Urothelium cell line (cell line): ENCODE measurements around the gene RPS6KA2.

Source experiments
- DNase-seq: peaks from one replicate; pipeline ENCODE4 v3.0.0; 2011; ENCODE audit warnings: low spot score, mixed read lengths
- FAIRE-seq: peaks from 2 replicates; lab custom pipeline; 2011; peaks lifted over from hg19 to GRCh38; lab: Jason Lieb, UNC

RPS6KA2 gene

DNA sequence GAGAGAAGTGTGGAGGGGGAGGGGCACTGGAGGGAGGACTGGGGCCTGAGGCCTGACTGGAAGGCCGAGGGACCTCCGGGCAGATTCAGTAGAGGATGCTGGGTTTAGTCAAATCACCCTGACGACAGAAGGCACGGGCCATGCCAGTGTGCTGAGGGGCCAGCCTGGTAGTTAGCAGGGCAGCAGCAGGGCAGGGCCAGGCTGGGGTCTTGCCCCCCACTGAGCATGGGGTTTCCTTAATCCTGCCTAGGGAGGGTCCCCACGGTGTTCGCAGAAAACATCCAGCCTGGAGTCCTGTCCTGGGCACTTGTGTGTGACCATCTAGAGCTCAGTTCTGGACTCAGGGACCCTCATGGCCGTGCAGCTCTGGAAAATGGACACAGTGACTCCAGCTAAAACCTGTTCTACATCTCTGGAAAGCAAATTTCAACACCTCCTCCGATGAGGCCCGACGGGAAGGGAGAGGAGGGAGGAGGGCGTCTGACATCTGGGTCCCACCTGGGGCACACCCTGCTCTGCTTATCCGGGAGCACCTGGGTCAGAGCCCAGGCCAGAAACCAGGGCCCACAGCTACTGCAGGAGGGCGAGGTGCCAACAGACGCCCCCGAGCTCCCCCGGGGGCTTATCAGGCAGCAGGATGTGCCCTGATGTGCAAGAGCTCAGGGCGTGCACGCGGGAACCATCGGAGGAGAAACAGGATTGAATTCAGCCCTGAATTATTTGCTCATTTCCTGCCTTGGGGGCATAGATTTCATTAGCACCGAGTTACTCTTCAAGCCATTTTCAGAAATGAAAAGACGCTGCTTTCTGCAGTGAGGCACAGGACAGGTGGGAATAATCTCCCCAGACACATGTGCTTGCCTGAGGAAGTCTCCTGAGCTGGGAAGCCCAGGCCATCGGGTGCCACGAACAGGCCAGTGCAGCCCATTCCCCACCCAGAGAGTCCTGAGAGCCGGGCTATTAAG is 166.3 kb downstream of the RPS6KA2 start:
- DNase-seq (no peak), FAIRE-seq (no peak)

DNA sequence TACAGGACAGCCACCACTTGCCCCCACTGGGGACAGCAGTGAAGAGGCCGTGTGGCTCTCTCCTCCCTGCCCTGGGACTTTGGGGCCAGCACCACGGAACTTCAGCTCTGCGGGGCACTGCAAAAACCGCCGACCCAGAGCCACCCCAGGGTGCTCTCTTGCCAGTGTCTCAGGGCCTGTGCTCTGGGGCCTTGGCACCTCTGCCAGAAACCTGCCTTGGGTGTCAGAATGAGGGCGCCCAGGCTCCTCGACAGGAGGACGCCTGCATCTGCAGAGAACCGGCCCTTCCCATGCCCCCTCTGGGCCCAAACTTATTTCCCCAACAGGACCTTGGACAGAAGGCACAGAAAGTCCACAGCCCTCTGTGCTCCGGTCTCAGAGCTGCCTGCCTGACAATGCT is 167.1 kb downstream of the RPS6KA2 start:
- DNase-seq = no peak
- no peak for FAIRE-seq

DNA sequence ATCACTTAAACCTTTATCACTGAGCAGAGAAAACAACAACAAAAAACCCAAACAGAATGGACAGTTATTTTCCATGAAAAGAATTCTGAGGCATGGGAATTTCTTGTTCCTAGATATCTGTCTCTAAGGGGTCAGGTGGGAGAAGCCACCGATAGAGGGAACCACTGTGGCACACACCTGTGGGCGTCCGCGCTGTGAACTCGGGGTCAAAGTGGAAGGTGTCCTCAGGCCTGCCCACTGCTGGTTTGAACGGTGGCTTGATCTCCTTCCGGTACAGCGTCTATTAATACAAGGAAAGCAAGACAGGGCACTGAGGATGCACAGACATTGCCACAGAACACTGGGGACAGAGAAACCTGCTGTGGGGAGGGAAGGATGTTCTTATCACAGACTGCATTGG is 167.8 kb downstream of the RPS6KA2 start:
- no peak for FAIRE-seq
- DNase-seq = no peak

DNA sequence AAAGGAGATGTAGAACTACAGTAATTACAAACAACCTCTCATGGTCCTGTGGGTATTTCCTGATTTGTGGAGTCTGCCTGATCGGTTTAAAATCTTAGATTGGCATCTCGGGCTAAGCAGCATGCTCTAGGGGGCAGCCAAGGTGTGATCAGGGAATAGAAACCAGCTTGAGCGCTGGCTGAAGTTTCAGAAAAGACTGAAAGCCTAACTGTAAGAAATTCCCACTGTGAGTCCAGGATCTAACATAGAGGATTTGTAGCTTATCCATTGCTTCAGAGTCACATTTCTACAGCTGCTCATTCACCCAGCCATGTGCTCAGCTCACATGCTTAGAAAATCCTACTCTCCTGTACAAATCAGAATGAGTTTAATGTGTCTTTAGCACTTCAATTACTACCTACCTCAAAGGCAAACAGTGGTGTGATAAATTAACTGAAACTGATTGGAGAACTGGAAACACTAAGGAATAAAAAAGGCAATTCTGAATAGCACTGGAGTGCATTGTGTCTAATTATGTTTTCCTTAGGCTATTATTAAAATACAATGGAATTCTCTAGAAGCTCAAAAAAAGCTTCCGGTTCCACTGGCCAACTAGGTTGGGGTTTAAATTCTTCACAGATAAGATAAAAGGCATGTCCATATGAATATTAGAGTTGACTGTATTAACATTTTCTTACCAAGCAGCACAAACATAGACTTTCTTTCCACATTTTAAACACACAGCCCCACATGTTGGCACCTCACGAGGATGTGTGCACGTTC is 170.5 kb downstream of the RPS6KA2 start:
- DNase-seq (no peak), FAIRE-seq (no peak)

DNA sequence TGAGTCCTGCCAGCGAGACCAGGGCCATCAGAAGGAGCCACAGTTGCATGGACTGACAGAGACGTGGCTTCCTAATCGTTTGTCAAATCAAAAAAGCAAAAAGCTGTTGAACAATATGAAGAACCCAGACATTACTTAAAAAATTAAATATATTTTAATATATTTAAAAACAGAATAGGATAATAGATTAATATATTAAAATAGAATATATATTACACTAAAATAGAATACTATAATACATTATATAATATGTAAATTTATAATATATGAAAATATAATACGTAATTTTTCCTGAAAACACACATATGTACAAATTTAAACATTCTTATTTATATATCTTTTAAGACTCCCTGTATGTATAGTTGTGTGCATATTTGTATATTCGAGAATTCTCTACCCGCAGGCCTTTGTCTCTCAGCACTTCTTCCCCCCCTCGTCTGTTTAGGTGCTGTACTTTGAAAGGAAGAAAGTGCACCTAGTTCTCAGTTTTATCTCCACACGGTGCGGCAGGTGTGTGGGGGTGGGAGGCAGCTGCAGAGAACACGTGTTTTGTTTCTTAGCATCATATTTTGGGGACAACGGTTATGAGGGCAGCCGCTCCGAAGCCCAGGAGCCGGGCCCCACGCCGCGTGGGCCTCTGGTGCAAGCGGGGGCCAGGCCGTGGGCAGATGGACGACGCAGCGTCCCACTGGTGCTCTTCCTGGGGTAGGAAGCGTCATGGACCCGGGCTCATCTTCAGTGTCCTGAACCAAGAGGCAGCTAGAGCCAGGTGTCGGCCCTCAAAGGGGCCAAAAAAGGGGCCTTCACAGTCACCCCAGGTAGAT is 172.1 kb downstream of the RPS6KA2 start:
- no peak for FAIRE-seq
- DNase-seq = no peak

DNA sequence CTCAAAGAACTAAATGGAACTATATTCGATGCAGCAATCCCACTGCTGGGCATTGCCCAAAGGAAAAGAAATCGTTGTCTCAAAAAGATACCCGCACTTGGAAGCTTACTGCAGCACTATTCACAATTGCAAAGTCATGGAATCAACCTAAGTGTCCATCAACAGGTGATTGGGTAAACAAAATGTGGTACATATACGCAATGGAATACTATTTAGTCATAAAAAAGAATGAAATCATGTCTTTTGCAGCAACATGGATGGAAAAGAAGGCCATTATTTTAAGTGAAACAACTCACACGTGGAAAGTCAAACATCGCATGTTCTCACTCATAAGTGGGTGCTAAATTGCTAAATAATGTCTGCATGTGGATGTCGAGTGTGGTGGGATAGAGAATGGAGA is 173.4 kb downstream of the RPS6KA2 start:
- DNase-seq (no peak), FAIRE-seq (no peak)

DNA sequence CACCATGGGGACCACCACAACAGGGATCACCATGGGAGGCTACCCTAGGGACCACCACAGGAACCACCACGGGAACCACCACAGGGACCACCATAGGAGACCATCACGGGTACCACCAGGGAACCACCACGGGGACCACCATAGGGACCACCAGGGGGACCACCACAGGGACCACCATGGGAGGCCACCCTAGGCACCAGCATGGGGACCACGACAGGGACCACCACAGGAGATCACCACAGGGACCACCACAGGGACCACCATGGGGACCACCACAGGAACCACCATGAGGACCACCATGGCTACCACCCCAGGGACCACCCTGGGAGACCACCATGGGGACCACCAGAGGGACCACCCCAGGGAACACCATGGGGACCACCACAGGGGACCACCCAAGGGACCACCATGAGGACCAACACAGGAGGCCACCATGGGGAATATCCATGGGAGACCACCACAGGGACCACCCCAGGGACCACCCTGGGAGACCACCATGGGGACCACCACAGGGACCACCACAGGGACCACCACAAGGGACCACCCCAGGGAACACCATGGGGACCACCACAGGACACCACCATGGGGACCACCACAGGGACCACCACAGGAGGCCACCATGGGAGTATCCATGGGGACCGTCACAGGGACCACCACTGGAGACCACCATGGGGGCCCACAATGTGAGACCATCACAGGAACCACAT is 176.7 kb downstream of the RPS6KA2 start:
- no peak for DNase-seq
- no peak for FAIRE-seq

DNA sequence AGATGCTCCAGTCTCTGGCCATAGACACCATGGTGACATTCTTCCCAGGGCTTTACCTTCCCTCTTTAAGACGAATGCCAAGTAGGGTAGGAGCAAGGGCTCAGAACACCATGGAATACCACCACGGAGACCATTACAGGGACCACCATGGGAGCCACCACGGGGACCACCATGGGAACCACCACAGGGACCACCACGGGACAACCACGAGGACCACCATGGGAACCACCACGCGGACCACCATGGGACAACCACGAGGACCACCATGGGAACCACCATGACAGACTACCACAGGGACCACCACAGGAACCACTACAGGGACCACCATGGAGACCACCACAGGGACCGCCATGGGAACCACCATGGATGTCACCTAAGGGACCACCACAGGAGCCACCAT is 177.4 kb downstream of the RPS6KA2 start:
- DNase-seq (no peak), FAIRE-seq (no peak)

DNA sequence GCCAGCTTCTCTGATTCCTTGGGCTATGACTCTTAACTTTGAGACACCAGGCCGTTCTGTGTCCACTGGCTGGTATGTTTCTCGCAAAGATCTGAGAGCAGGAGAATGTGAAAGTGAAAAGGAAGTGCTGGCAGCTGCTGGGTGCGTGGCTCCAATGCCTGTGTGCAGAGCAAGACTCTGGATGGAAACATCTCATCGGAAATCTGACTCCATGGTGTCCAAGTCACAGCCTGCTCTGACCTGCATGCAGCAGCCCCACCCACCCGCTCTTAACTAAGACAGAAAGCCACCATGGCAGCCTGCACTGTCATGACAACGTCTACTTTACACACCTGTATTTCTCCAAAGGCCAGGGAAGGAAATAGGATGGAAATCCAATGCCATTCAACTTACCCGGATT is 178.0 kb downstream of the RPS6KA2 start:
- FAIRE-seq (no peak), DNase-seq (no peak)

DNA sequence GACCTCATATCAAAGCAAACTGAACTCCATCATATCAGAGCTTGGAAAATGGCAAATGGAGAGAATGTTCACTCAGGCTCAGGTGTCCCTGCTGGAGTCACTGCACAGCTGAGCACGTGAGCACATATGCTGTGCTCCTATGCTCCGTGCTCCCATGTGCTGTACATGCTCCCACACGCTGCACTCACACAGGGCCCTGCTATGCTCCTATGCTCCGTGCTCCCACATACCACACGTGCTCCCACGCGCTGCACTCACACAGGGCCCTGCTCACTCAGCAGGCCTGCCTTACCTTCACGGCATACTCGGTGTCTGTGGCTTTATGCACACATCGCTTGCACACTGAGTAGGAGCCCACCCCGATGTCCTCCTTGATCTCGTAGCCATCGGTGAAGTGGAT is 178.6 kb downstream of the RPS6KA2 start:
- FAIRE-seq (no peak), DNase-seq (no peak)

DNA sequence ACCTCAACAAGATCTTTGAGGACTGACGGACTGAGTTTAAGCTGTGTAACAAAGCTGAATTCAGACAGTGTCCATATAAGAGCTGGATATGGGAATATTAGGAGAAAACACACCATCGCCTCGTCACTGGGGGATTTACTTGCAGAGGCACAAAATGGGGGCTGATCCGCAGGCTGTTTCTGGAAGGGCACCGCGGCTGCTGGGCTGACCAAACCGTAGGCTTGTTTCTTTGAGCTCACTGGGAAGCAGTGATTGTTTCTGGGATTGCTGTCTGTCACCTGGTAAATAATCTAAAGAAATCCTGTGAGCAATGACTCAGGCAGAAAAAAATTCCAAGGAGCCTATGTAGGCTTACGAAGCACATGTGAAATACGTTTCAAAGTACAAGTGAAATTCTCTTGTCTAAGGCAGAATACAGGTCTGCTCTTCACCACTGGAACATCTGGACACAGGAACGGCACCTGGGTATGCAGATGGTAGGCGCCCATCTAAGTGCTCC is 180.4 kb downstream of the RPS6KA2 start:
- no peak for FAIRE-seq
- no peak for DNase-seq

DNA sequence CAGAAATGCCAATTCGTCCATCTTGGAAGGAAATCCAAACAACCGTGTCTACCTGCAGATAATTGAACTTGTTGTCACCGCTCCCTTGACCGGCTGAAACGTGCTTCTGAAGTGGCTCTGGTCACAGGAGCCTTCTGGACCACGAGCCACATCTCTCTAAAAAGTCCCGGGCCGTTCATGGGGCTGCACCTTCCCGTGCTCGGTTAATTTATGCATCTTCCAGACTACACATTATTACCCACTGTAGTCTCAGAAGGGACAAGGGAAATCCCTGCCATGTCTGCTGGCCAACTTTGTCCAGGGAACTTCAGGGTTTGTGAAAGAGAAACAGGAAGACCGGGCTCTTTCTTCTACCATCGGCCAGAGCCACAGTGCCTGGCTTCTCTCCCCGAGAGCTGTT is 180.9 kb downstream of the RPS6KA2 start:
- DNase-seq (no peak), FAIRE-seq (no peak)

DNA sequence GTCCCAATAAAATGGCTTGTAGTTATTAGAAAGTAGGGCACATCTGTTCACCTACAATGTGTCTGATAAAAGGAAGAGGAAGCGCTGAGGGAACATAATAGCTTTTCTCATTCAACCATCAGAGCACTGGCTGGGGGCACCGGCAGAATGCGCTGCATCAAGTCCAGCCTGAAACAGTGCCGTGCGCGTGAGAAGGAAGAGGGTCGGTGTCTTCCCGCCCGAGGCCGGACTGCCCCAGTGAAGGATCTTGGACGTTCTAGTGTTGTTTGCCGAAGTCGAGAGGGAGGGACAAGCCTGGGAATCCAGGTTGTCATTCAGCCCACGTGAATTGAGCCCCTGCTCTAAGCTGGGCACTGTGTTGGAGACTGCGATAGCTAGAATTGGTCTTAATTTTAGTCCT is 182.6 kb downstream of the RPS6KA2 start:
- FAIRE-seq (no peak), DNase-seq (no peak)

DNA sequence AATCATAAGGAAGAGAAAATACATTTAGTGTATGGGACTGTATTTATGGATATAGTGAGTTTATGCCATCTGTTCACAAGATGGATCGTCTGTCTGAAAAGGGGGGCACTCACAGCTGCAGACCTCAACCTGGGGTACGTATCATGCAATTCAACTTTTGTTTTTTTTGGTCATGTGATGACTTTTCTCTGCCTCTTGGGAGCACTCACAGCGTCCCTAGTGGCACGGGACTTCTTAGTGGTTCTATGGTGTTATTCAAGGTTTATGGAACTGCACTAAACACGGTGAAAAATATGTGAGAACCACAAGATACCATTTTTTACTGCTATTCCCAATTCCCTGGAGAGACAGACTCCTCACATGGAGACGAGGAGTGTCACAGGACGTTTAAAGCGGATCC is 183.9 kb downstream of the RPS6KA2 start:
- no peak for FAIRE-seq
- no peak for DNase-seq

DNA sequence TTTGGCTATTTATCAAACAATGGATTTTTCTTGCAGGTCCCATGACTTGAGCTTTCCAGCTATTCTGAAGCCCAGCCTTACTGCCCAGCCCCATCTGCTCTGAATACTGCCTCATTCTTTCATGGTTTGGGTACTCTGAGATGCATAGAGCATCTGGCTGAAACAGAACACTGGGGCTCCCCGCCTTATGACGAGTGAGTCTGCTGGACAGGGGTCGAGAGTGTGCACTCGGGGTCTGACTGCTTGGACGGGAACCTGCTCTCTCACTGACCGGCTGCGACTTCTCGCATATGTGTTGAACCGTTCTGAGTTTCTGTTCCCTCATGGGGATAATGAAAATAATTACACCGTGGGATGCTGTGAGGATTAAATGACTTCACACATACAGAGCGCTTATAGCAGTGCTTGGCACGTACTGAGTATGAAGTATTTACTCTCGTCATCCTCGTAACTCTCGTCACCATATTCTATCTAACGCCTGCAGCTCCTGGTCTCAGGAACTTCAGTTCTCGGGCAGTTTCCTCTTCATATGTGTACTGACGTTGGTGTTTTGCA is 184.8 kb downstream of the RPS6KA2 start:
- FAIRE-seq (no peak), DNase-seq (no peak)

DNA sequence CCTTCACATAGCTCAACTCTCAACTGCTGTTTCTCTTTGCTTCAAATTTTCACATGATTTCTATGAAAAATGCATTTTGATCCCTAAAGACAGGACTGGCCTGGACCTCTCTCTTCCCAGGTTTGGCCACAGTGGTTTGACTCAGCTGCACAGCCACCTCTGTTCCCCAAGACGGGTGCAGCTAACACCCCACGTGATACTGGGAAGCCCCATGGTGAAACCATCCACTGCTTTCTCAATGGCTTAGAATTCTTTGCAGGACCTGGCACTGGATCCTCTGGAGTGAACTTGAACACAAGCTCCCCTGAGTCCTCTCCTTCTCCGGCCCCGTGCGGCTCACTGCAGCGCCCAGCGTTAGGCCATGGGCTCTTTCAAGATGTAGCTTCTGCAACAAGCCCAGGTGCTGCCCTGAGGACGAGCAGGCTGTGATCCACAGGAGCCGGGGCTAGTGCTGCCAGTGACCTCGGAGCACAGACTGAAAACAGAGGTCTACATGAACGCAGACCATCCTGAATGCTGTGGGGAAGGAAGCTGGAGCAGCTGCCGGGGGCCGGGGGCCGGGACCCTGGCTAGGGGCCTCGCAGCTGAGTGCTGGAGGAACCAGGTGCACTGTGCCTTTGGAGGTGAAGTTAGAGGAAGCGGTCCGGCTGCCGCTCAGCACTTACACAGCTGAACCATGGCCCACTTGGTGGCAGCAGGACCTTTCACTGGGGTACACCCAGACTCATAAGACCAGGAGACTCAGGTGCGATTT is 185.5 kb downstream of the RPS6KA2 start:
- FAIRE-seq = no peak
- no peak for DNase-seq

DNA sequence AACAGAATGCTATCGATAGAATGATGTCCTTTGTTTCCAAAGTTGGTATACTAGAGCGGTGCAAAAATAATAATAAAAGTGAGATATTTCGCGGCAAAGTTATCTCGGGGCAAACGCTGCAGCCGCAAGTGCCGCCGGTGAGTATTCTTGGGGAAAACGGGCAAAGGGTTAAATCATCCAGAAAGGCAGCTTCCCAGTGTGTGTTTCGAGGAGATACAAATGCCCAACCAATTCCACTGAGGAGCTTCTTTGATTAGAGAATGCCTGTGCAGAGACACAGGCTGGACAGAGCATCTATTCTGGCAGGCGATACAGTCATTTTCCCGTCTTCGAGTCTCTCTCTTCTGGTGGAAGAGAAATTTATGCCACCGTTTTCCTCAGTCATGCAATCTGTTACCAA is 186.3 kb downstream of the RPS6KA2 start:
- DNase-seq (no peak), FAIRE-seq (no peak)

DNA sequence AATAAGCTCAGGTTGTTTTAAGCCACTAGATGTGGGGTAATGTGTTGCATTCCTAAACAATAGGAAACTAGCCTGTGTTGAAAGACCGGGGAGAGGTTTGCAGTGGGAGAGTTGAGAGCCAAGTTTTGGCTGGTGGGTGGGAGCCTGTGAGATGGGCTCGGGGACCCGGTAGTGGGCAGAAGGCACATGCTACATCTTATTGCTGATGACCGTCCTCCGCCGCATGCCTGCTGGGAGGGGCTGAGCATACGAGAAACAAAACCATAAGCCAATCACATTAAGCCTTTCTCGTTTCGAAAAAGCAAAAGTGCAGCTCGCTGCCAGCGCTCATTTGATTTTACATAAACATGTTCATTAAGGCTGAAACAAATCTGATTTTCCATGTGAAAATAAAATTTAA is 186.9 kb downstream of the RPS6KA2 start:
- DNase-seq = no peak
- no peak for FAIRE-seq

DNA sequence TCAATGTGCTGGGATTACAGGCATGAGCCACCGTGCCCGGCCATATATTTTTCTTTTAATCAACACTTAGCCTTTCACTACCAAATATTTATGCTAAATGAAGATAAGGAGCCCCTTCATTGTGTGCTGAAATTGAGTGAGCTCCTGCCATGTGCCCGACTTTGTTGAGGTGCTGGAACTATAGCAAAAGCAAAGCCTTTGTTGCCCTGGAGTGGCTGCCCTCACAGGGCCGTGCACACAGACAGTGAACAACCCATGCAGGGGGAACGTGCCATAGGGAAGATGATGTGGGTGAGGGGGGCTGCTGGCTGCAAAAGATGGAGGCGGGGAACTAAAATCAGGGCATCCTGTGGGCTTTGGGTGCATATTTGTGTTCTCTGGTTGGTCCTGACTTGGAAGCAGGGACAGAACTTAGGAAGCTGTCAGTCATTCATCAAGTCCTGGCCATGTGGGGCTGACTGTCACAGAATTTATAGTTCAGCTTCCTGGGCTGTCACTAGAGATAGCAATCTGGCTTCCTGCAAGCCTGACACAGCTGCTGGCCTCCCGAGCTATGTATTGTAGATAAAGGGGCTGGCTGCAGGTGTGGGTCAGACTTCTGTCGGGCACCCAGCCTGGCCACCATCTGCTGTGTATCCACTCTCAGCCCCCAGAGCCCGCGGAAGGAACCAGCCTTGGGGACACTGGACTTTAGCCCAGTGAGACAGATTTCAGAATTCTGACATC is 187.5 kb downstream of the RPS6KA2 start:
- DNase-seq (no peak), FAIRE-seq (no peak)
